Thyroid gland (tissue), 4 donors: ENCODE measurements around the gene CCS.

Experiments
- POLR2A ChIP-seq, 2 donors: fragments of 450-650 bp; IDR thresholded peaks; one replicate each; pipeline ENCODE4 v1.6.1; 2017; ENCODE audit warnings: antibody characterized with exemption in 2 of 2, mild to moderate bottlenecking in 2 of 2, moderate library complexity in 1 of 2
- TF ChIP-seq, protein P1 (sequence below), 6 experiments: fragments of 200-600 bp in 3 of 6; fragments of 450-650 bp in 3 of 6; sonication (generic) in 3 of 6; IDR thresholded peaks; one replicate each; pipeline ENCODE4 v1.5.1; 2016 to 2019; ENCODE audit warnings: antibody characterized with exemption in 6 of 6, mild to moderate bottlenecking in 2 of 6, inconsistent platforms in 1 of 6, moderate library complexity in 1 of 6

DNA sequence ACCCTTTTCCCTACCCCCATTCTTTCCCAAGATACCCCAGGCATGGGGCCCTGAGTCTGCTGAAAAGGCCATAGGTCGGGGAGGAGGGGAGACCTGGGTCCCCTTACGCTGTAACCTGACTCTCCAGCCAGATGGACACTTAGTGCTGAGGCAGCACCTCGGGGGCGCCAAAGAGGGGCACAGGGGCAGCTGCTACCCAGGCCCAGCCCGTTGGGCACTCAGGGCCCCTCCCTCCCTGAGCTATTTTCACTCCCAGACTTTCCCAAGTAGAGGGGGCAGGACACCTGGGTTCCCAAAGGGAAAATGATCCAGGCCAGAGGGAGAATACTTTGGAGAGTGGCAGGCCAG lies 45.3 kb upstream of the CCS start:
- TF ChIP-seq, protein P1, sequence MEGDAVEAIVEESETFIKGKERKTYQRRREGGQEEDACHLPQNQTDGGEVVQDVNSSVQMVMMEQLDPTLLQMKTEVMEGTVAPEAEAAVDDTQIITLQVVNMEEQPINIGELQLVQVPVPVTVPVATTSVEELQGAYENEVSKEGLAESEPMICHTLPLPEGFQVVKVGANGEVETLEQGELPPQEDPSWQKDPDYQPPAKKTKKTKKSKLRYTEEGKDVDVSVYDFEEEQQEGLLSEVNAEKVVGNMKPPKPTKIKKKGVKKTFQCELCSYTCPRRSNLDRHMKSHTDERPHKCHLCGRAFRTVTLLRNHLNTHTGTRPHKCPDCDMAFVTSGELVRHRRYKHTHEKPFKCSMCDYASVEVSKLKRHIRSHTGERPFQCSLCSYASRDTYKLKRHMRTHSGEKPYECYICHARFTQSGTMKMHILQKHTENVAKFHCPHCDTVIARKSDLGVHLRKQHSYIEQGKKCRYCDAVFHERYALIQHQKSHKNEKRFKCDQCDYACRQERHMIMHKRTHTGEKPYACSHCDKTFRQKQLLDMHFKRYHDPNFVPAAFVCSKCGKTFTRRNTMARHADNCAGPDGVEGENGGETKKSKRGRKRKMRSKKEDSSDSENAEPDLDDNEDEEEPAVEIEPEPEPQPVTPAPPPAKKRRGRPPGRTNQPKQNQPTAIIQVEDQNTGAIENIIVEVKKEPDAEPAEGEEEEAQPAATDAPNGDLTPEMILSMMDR (IDR thresholded peaks at IDR 0.05): no peak
- no peak for TF ChIP-seq POLR2A (IDR thresholded peaks at IDR 0.05)
